ENCODE results near the gene TNFRSF11A.

The TNFRSF11A gene

GRCh38 chr18:62360805-62361204 lies 35.7 kb downstream of the TNFRSF11A start:
- no peak overlapping the region for H3K4me3 ChIP-seq (ENCODE audit: control insufficient read depth, low read depth, low read length)
- no peak for DNase-seq (ENCODE audit: low read depth)
- TF ChIP-seq CTCF (IDR thresholded peaks at IDR 0.05; ENCODE audit: control insufficient read depth, insufficient read depth, low read depth, low read length, missing control alignments), result no peak

- no peak for DNase-seq (ENCODE audit: low read depth)
- no peak overlapping the region for H3K4me3 ChIP-seq (ENCODE audit: control insufficient read depth, low read depth, low read length)
- TF ChIP-seq CTCF (IDR thresholded peaks at IDR 0.05; ENCODE audit: control insufficient read depth, insufficient read depth, low read depth, low read length, missing control alignments), result no peak
Observed at GRCh38 chr18:62361288-62361687, 36.2 kb downstream of the TNFRSF11A start.

- DNase-seq (ENCODE audit: low read depth), result no peak
- H3K4me3 ChIP-seq (ENCODE audit: control insufficient read depth, low read depth, low read length), result no peak overlapping the region
- TF ChIP-seq CTCF (IDR thresholded peaks at IDR 0.05; ENCODE audit: control insufficient read depth, insufficient read depth, low read depth, low read length, missing control alignments), result no peak
Observed at GRCh38 chr18:62364558-62364957, 39.4 kb downstream of the TNFRSF11A start.

- H3K4me3 ChIP-seq (ENCODE audit: control insufficient read depth, low read depth, low read length), result no peak overlapping the region
- TF ChIP-seq CTCF (IDR thresholded peaks at IDR 0.05; ENCODE audit: control insufficient read depth, insufficient read depth, low read depth, low read length, missing control alignments), result no peak
- DNase-seq (ENCODE audit: low read depth), result no peak
Observed at GRCh38 chr18:62365420-62365819, 40.3 kb downstream of the TNFRSF11A start.

GRCh38 chr18:62366992-62367391 lies 41.9 kb downstream of the TNFRSF11A start:
- no peak overlapping the region for H3K4me3 ChIP-seq (ENCODE audit: control insufficient read depth, low read depth, low read length)
- no peak for DNase-seq (ENCODE audit: low read depth)
- TF ChIP-seq CTCF (IDR thresholded peaks at IDR 0.05; ENCODE audit: control insufficient read depth, insufficient read depth, low read depth, low read length, missing control alignments), result no peak

GRCh38 chr18:62368100-62368499 lies 43.0 kb downstream of the TNFRSF11A start:
- DNase-seq (ENCODE audit: low read depth), result no peak
- TF ChIP-seq CTCF (IDR thresholded peaks at IDR 0.05; ENCODE audit: control insufficient read depth, insufficient read depth, low read depth, low read length, missing control alignments), result no peak
- H3K4me3 ChIP-seq (ENCODE audit: control insufficient read depth, low read depth, low read length), result no peak overlapping the region

- no peak for DNase-seq (ENCODE audit: low read depth)
- no peak overlapping the region for H3K4me3 ChIP-seq (ENCODE audit: control insufficient read depth, low read depth, low read length)
Observed at GRCh38 chr18:62369129-62369644, 44.1 kb downstream of the TNFRSF11A start.

More at GRCh38 chr18:62369129-62369644, 44.1 kb downstream of the TNFRSF11A start:
- TF ChIP-seq CTCF (IDR thresholded peaks at IDR 0.05; ENCODE audit: control insufficient read depth, insufficient read depth, low read depth, low read length, missing control alignments), result no peak

All from AG09309 (cell line).